Activated CD8-positive, alpha-beta memory T cell treated with anti-CD3 and anti-CD28 coated beads, Interleukin-2, amount 10 ng/mL, durations not matched to agents 7 days and 5 days (primary cell): Measurements from ENCODE around the gene PIAS1. TPM values are rescaled to one million over a fixed set of nuclear protein-coding genes. Genes with fewer than 3 reads are reported as not detected.
"Not testable (repeated sequence)": the region's sequence is repeated elsewhere in the genome, so short reads cannot be mapped to it uniquely, and the experiment has no call there.

Source experiments
- ATAC-seq: fragments of 150-1000 bp; cut with Tn5 transposase; one replicate; pipeline ENCODE4 v1.10.0; 2021; ENCODE audit warnings: moderate library complexity
- CTCF ChIA-PET: fragments of 350-600 bp; sonication (Branson Sonifier 250); formaldehyde crosslinking; loops from one replicate; lab custom pipeline; 2021; ENCODE audit warnings: antibody characterized with exemption; lab: Charles Lee
- DNase-seq: peaks from one replicate; pipeline ENCODE4 v3.0.0-alpha.2; 2020
- H3K27ac Mint-ChIP-seq: one replicate; pipeline ENCODE4 v1.8.0; 2021; ENCODE audit warnings: mild to moderate bottlenecking, mixed read lengths
- H3K27me3 Mint-ChIP-seq: one replicate; pipeline ENCODE4 v1.8.0; 2021; ENCODE audit warnings: mixed read lengths
- H3K36me3 Mint-ChIP-seq: one replicate; pipeline ENCODE4 v1.8.0; 2021; ENCODE audit warnings: mild to moderate bottlenecking, mixed read lengths
- H3K4me1 Mint-ChIP-seq: one replicate; pipeline ENCODE4 v1.8.0; 2021; ENCODE audit warnings: mixed read lengths
- H3K4me3 Mint-ChIP-seq: one replicate; pipeline ENCODE4 v1.8.0; 2021; ENCODE audit warnings: mild to moderate bottlenecking, moderate library complexity, mixed read lengths
- H3K9me3 Mint-ChIP-seq: one replicate; pipeline ENCODE4 v1.8.0; 2022; ENCODE audit warnings: low read depth, mixed read lengths
- total RNA-seq, 2 experiments: library from RNA; stranded (reverse); gene quantifications; one replicate each; pipeline ENCODE4 v1.2.3, GENCODE V29; 2021

PIAS1 gene
- total RNA-seq, 2 experiments from 2014 or later = 39.4 to 52.4 TPM

GRCh38 chr15:68220967-68221366, 166.9 kb downstream of the PIAS1 start:
- H3K36me3 Mint-ChIP-seq = peaks cover 25% of the 10 kb centered on the region
- H3K9me3 Mint-ChIP-seq = no peaks in the 10 kb centered on the region
- DNase-seq (peak; percentile 4), ATAC-seq (no peak)
- no peak overlapping the region for H3K4me3 Mint-ChIP-seq
- CTCF ChIA-PET = interaction anchor here (1.6 kb wide), 1 partner anchor 10 kb away, joined by 8 read pairs; no protein-coding TSS in a partner anchor
- no peaks in the 10 kb centered on the region for H3K27me3 Mint-ChIP-seq
- H3K27ac Mint-ChIP-seq = no peak overlapping the region
- peaks cover 19% of the 10 kb centered on the region for H3K4me1 Mint-ChIP-seq

- H3K9me3 Mint-ChIP-seq, ATAC-seq, H3K27me3 Mint-ChIP-seq, H3K4me3 Mint-ChIP-seq, CTCF ChIA-PET, H3K27ac Mint-ChIP-seq: not testable (repeated sequence)
- Mint-ChIP-seq H3K4me1 (peaks cover 22% of the 10 kb centered on the region), H3K36me3 (peaks cover 27% of the 10 kb centered on the region)
- DNase-seq = peak; percentile 4
These were observed 167.7 kb downstream of the PIAS1 start for GRCh38 chr15:68221530-68222431.

- H3K4me3 Mint-ChIP-seq, CTCF ChIA-PET: not testable (repeated sequence)
These were observed 168.3 kb downstream of the PIAS1 start for GRCh38 chr15:68222432-68222743.

DNA sequence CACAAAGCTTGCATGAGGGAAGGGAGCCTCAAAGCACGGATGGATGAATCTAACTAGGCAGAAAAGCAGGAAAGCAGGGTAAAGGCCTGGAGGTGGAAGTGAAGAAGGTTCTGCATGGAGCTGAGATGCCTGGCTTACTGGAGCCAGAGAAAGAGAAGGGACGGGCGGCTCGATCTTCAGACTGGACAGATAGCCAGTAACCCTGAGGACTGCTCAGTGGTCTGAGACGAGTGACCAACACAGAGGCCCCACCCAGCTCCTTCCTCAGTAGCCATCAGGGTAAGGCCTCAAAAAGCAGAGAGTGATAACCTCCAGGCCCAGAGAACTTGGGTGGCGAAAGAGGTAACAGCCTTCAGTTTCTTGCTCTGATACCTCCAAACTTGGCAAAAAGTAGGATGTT, 169.1 kb downstream of the PIAS1 start:
- Mint-ChIP-seq H3K27me3 (no peaks in the 10 kb centered on the region), H3K4me3 (no peak overlapping the region), H3K4me1 (peaks cover 33% of the 10 kb centered on the region), H3K9me3 (no peaks in the 10 kb centered on the region), H3K27ac (no peak overlapping the region), H3K36me3 (peaks cover 25% of the 10 kb centered on the region)
- CTCF ChIA-PET = no interaction called here
- DNase-seq = no peak
- no peak for ATAC-seq

More at GRCh38 chr15:68222432-68222743, 168.3 kb downstream of the PIAS1 start:
- H3K4me1 Mint-ChIP-seq = peaks cover 25% of the 10 kb centered on the region
- not testable (repeated sequence) for ATAC-seq, H3K9me3 Mint-ChIP-seq, H3K27ac Mint-ChIP-seq, H3K27me3 Mint-ChIP-seq
- DNase-seq = peak; percentile 12
- peaks cover 27% of the 10 kb centered on the region for H3K36me3 Mint-ChIP-seq

GRCh38 chr15:68224108-68224507, 170.0 kb downstream of the PIAS1 start:
- ATAC-seq (no peak), DNase-seq (no peak)
- Mint-ChIP-seq H3K4me1 (peaks cover 38% of the 10 kb centered on the region), H3K4me3 (no peak overlapping the region), H3K27ac (peak overlapping the region; percentile 36), H3K9me3 (no peaks in the 10 kb centered on the region), H3K27me3 (no peaks in the 10 kb centered on the region), H3K36me3 (peaks cover 30% of the 10 kb centered on the region)
- CTCF ChIA-PET = interaction anchor here (1.3 to 2.0 kb wide), 3 partner anchors 8 to 82 kb away, joined by 3 to 7 read pairs (median 5); no protein-coding TSS in a partner anchor

DNA sequence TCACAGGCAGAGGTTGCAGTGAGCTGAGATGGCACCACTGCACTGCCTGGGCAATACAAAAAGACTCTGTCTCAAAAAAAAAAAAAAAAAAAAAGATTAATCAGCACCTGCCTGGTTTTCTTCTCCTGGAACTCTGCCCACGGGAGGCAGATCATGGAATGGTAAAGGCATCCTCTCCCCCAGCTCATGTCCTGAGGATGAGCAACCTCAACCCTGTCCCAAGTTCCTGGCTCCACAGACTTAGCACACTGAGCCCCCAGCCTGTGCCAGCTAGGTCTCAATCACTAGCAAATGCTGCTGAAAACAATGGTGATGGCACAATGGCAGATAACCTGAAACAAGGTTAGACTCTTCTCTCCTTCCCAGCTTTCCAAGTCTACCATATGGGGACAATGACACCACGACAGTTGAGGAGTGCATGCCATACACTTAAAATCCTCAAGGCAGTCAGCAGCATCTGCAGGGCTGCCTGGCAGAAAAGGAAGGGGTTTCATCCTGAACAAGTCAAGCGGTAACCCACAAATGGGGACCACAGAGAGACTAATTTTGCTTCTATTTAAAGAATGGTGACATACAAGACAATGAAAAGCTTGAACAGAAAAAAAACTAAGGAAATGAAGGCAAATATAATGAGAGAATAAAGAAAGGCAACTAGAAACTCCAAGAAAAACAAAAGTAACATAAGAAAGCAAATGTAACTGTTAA, 170.6 kb downstream of the PIAS1 start:
- H3K36me3 Mint-ChIP-seq = peaks cover 30% of the 10 kb centered on the region
- peak overlapping the region; percentile 42 for H3K4me3 Mint-ChIP-seq
- DNase-seq (peak; percentile 75), ATAC-seq (no peak)
- peak overlapping the region; percentile 77 for H3K27ac Mint-ChIP-seq
- CTCF ChIA-PET = interaction anchor here (1.3 to 4.8 kb wide), 5 partner anchors 8 to 361 kb away, joined by 3 to 18 read pairs (median 5); no protein-coding TSS in a partner anchor
- H3K27me3 Mint-ChIP-seq = no peaks in the 10 kb centered on the region
- H3K9me3 Mint-ChIP-seq = no peaks in the 10 kb centered on the region
- peaks cover 38% of the 10 kb centered on the region for H3K4me1 Mint-ChIP-seq

- Mint-ChIP-seq H3K4me3 (peak overlapping the region; percentile 42), H3K36me3 (peaks cover 25% of the 10 kb centered on the region), H3K4me1 (peaks cover 43% of the 10 kb centered on the region), H3K27ac (peak overlapping the region; percentile 77)
- H3K9me3 Mint-ChIP-seq, DNase-seq, ATAC-seq, H3K27me3 Mint-ChIP-seq: not testable (repeated sequence)
- CTCF ChIA-PET = interaction anchor here (1.3 to 4.8 kb wide), 4 partner anchors 9 to 362 kb away, joined by 4 to 18 read pairs (median 6); no protein-coding TSS in a partner anchor
These were observed 171.3 kb downstream of the PIAS1 start for GRCh38 chr15:68225442-68225841.

GRCh38 chr15:68227643-68228142, 173.6 kb downstream of the PIAS1 start:
- peaks cover 5% of the 10 kb centered on the region for H3K27me3 Mint-ChIP-seq
- ATAC-seq (no peak), DNase-seq (no peak)
- no peaks in the 10 kb centered on the region for H3K9me3 Mint-ChIP-seq
- peak overlapping the region; percentile 93 for H3K4me3 Mint-ChIP-seq
- H3K36me3 Mint-ChIP-seq = peaks cover 23% of the 10 kb centered on the region
- peaks cover 46% of the 10 kb centered on the region for H3K4me1 Mint-ChIP-seq
- peak overlapping the region; percentile 79 for H3K27ac Mint-ChIP-seq
- CTCF ChIA-PET = interaction anchor here (0.5 to 4.8 kb wide), 3 partner anchors 9 to 25 kb away, joined by 3 to 18 read pairs (median 12); no protein-coding TSS in a partner anchor

- Mint-ChIP-seq H3K4me1 (peaks cover 44% of the 10 kb centered on the region), H3K27me3 (peaks cover 5% of the 10 kb centered on the region), H3K27ac (peak overlapping the region; percentile 79), H3K36me3 (peaks cover 18% of the 10 kb centered on the region), H3K4me3 (peak overlapping the region; percentile 93), H3K9me3 (no peaks in the 10 kb centered on the region)
- DNase-seq = no peak
- no peak for ATAC-seq
- CTCF ChIA-PET = interaction anchor here (0.5 to 4.8 kb wide), 4 partner anchors 8 to 78 kb away, joined by 3 to 18 read pairs (median 8); no protein-coding TSS in a partner anchor
These were observed 174.2 kb downstream of the PIAS1 start for GRCh38 chr15:68228143-68228970.

GRCh38 chr15:68228971-68229385, 174.9 kb downstream of the PIAS1 start:
- peak overlapping the region; percentile 93 for H3K4me3 Mint-ChIP-seq
- ATAC-seq = peak; percentile 10
- peak overlapping the region; percentile 79 for H3K27ac Mint-ChIP-seq
- H3K27me3 Mint-ChIP-seq = peaks cover 5% of the 10 kb centered on the region
- H3K4me1 Mint-ChIP-seq = peaks cover 43% of the 10 kb centered on the region
- peaks cover 16% of the 10 kb centered on the region for H3K36me3 Mint-ChIP-seq
- CTCF ChIA-PET = interaction anchor here (0.9 to 4.8 kb wide), 4 partner anchors 18 to 366 kb away, joined by 3 to 18 read pairs (median 8); no protein-coding TSS in a partner anchor
- DNase-seq = no peak
- H3K9me3 Mint-ChIP-seq = no peaks in the 10 kb centered on the region

DNA sequence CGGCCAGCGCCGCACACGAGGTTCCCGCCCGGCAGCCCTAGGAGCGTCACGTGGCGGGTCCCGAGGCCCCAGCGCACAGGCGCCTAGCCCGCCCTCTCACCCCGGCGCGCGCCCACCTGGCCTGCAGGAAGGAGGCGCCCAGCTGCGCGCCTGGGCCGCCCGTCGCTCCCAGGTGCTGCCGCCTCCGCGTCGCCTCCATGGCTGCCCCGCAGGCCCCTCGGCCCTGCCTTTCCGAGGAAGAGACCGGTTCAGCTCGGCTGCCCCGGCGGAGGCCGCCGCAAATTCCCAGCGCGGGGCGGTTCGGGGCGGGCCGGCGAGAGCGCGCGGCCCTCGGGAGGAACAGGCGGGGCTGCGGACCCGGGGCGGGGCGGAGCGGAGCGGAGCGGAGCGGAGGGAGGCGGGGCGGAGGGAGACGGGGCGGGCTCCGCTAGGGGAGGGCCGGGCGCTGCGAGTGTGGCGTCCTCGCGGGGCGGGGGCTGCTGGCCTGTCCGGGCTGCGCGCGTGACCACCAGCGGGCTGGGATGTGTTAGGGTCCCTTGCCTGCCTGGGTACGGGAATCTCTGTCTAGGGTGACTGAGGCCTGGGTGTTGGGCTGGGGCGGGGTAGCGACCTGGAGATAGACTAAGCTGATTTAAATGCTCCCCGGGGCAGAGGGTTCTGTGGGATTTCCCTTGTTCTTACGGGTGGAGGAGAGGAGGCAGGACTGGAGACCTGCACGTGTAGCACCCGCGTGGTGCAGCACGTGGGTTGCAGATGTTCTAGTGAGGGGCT, 175.5 kb downstream of the PIAS1 start, which contains the start of gene CLN6:
TSS of gene CLN6 (minus strand) at position 343 of the 771 bp plus-strand sequence. CDS start at position 199, 144 bp downstream.
- Mint-ChIP-seq H3K27me3 (peaks cover 5% of the 10 kb centered on the region), H3K9me3 (no peaks in the 10 kb centered on the region), H3K4me3 (peak within 1 kb of the TSS; percentile 93), H3K27ac (peak within 1 kb of the TSS; percentile 79), H3K36me3 (peaks cover 14% of the 10 kb centered on the region), H3K4me1 (peaks cover 39% of the 10 kb centered on the region)
- ATAC-seq = peak; percentile 88
- CTCF ChIA-PET = interaction anchor here (1.1 to 3.3 kb wide), 2 partner anchors 23 to 366 kb away, joined by 3 to 12 read pairs; no protein-coding TSS in a partner anchor
- DNase-seq = peak; percentile 90
